ENCODE data around the gene SLC34A2. TPM values are rescaled to one million over a fixed set of nuclear protein-coding genes. Genes with fewer than 3 reads are reported as not detected.
"Not testable (repeated sequence)": the region's sequence is repeated elsewhere in the genome, so short reads cannot be mapped to it uniquely, and the experiment has no call there.

SLC34A2 gene, protein sequence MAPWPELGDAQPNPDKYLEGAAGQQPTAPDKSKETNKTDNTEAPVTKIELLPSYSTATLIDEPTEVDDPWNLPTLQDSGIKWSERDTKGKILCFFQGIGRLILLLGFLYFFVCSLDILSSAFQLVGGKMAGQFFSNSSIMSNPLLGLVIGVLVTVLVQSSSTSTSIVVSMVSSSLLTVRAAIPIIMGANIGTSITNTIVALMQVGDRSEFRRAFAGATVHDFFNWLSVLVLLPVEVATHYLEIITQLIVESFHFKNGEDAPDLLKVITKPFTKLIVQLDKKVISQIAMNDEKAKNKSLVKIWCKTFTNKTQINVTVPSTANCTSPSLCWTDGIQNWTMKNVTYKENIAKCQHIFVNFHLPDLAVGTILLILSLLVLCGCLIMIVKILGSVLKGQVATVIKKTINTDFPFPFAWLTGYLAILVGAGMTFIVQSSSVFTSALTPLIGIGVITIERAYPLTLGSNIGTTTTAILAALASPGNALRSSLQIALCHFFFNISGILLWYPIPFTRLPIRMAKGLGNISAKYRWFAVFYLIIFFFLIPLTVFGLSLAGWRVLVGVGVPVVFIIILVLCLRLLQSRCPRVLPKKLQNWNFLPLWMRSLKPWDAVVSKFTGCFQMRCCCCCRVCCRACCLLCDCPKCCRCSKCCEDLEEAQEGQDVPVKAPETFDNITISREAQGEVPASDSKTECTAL
- polyA plus RNA-seq (2012; ENCODE audit: insufficient read depth, insufficient read length), result 1.3 TPM

DNA sequence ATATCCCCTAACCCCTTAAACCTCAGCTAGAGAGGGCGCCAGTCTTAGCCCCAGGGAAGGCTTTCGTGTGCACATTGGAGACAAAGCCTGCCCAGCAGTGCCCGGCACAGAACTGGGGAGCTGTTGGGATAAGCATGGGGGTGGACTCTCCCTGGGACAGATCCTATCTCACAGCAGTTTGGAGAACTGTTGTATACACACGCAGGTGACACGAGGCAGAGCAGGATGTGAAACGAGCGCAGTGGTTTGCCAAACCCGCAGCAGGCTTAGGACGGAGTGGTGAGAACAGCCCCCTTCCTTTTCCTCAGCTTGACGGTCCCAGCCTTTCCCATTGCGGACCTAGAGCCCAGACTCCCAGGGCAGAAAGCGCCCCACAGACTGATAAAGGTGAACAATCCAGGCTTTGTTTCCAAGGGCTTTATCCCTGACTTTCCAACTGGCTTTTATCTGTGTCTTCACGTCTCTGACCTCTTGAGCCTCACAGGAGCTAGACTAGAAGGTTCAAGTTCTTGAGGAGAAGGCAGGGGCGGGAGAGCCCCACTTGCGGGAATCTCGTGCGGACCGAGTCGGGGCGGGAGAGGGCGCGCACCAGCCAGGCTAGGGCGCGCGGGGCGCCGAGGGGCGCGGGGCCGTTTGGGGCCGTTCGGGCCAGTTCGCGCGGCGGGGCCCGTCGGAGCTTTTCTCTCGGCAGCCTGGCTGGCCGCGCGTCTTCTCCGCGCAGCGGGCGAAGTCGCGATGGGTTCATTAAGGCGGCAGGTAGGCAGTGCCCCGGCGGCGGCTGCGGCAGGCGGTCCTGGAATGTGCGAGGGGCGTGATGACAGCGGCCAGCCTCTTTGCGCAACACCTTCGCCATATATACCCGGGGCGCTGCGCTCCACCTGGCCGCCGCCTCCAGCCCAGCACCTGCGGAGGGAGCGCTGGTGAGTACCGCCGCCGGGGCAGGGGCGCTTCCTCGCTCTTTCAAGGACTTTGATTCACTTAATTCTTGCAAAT, at the start of gene SLC34A2:
TSS of gene SLC34A2 (plus strand) at position 881 of the 993 bp plus-strand sequence. CDS start 6,650 bp downstream, outside the sequence.
- DNase-seq (ENCODE audit: low read depth, low spot score), result peak; percentile 27

DNA sequence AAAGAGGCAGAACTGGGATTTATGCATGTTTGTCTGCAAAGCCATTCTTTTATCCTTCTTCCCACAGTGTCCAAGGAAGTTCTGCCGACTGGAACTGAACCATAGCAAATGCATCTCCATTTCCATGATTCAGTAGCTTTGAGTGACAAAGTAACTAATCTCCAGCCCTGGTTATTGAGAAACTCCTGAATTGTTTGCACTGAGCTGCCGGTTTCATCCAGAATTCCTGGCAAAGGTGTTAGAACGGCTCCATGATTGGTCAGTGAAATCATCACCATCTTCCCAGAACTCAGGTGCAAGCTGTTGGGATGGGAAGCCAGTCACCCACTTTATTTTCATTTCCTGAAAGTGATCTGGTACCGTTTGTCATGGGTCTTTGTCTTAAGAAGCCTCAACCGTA, 47.0 kb upstream of the SLC34A2 start:
- DNase-seq (ENCODE audit: low read depth, low spot score), result no peak
- no peak overlapping the region for H3K4me3 ChIP-seq (ENCODE audit: low read length)

More for the DNA sequence above, at the start of gene SLC34A2:
- no peak within 1 kb of the TSS for H3K4me3 ChIP-seq (ENCODE audit: low read length)

DNA sequence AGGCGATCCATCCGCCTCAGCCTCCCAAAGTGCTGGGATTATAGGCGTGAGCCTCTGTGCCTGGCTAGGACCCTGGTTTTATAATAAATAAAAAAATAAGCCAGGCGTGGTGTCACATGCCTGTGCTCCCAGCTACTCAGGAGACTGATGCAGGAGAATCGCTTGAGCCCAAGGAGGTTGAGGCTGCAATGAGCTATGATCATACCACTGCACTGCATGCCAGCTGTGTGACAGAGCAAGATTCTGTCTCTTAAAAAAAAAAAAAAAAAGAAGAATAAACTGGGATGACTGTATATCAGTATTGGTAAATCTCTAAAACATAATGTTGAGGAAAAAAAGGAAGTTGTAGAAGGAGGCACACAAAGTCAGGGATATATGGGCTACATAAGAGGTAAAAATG, 45.7 kb upstream of the SLC34A2 start:
- DNase-seq (ENCODE audit: low read depth, low spot score), result no peak
- H3K4me3 ChIP-seq (ENCODE audit: low read length), result no peak overlapping the region

DNA sequence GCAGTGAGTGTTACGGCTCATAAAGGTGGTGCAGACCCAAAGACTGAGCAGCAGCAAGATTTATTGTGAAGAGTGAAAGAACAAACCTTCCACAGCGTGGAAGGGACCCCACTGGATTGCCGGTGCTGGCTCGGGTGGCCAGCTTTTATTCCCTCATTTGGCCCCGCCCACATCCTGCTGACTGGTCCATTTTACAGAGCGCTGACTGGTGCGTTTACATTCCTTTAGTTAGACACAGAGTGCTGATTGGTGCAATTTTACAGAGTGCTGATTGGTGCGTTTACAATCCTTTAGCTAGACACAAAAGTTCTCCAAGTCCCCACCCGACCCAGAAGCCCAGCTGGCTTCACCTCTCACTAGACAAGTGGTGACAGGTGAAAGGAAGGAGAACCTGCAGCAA, 42.0 kb upstream of the SLC34A2 start:
- DNase-seq (ENCODE audit: low read depth, low spot score); H3K4me3 ChIP-seq (ENCODE audit: low read length): not testable (repeated sequence)

DNA sequence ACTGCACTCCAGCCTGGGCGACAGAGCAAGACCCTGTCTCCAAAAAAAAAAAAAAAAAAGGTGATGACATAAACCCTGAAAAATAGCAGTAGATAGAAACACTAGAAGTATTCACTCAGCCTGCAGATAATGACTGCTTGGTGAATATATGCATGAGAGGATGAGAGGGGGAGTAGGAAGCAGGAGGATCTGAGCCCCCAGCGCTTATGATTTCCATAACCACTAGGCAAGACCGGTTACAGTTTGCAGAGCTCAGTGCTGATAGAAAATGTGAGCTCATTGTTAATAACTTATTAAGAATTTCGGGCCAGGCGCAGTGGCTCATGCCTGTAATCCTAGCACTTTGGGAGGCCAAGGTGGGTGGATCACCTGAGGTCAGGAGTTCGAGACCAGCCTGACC, 40.8 kb upstream of the SLC34A2 start:
- no peak overlapping the region for H3K4me3 ChIP-seq (ENCODE audit: low read length)

DNA sequence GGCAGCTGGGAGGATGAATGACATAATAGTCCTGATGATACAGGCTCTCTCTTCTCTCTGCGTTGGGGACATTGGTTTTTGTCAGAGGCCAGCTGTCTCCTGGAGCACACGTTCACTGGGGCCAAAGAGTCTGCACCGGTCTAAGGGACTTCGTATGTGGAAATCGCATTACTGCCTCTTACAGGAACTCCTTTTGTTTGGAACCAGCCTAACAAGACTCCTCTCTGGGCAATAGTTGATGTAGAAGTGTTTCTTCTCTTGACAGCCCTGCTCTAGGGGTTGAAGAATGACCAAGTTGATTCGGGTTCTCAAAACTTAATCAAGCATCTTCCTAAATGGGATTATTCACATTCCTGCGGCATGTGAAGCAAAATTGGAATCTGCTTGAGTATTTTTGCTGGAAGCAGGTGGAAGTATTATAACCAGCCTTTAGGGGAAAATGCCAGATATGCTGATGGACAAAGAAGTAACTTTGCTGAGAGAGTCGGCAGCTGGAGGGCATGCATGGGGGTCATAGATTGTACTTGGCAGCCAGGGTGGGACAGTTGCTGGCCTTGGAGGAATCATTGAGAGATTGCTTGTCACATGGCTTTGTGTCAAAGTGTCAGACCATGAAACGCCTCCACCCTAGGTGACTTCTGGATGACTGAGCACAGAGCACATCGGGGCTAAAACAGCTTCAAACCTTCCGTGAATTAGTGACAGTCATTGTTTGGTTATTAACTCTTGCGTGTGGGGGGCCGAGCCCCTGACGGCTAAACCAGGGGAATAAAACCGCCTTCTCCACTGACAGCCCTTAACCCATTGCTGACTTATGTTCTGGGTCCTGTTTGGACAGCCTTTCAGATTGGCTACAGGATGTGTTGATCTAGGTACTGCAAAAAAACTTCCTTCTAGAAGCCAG, 34.4 kb upstream of the SLC34A2 start:
- H3K4me3 ChIP-seq (ENCODE audit: low read length), result no peak overlapping the region
- no peak for DNase-seq (ENCODE audit: low read depth, low spot score)

More for the DNA sequence above, 40.8 kb upstream of the SLC34A2 start:
- no peak for DNase-seq (ENCODE audit: low read depth, low spot score)

DNA sequence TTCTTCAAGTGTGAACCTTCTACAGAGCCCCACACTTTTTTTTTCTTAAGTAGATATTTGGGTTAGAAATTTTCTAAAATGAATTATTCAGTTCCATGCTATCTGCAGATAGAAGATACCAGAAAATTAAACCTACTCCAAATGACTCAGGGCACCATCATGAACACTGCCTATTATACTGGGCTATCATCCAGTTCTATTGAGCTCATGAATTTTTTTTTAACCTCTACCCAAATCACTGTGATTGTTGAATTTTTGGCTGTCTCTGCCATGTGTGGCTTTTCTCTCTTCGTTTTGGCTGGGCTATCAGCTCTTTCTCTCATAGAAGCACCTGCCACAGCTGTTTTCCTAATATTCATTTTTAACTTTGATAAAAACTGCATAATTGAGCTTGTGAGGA, 31.0 kb upstream of the SLC34A2 start:
- DNase-seq (ENCODE audit: low read depth, low spot score), result no peak
- no peak overlapping the region for H3K4me3 ChIP-seq (ENCODE audit: low read length)

DNA sequence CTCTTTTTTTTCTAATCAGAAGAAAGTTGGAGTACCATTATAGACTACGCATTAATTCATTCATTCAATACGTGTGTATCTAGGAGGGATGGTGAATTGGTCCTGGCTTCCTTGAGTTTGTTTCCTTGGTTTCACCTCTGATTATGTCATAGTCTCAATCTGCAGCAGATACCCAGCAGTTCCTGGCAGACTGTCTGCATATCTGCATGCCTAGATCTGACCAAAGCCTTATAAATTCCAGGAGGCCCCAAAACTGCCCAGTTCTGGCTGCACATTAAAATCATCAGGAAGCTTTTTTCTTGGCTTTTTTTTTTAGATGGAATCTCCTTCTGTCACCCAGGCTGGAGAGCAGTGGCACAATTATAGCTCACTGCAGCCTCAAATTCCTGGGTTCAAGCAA, 27.2 kb upstream of the SLC34A2 start:
- no peak overlapping the region for H3K4me3 ChIP-seq (ENCODE audit: low read length)
- no peak for DNase-seq (ENCODE audit: low read depth, low spot score)

DNA sequence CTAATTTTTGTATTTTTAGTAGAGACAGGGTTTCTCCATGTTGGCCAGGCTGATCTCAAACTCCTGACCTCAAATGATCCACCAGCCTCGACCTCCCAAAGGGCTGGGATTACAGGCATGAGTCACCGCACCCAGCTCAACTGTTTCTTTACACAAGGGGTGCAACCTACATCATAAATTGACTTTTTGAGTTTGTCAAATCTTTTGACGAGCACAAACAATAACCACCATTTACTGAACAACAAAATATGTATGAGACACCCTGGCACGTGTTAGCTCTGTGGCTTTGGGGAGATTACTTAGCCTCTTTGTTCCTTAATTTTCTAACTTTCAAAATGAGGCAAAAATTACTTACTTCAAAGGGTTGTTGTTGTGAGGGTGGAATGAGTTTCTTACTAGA, 23.5 kb upstream of the SLC34A2 start:
- no peak overlapping the region for H3K4me3 ChIP-seq (ENCODE audit: low read length)
- no peak for DNase-seq (ENCODE audit: low read depth, low spot score)

DNA sequence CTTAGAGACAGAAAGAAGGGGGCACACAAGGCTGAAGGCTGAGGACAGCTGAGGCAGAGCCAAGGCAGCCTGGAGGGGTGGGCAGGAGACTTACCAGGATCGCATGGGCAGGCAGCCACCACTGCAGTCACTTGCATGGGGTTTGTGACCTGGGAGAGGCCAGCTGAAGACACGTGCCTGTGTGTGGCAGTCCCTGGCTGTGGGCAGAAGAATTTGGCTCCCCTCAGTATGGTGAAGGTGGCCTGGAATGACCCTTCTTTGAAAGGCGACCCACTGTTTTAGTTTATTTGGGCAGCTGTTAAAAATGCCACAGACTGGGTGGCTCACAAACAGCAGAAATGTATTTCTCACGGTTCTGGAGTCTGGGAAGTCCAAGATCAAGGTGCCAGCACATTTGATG, 22.1 kb upstream of the SLC34A2 start:
- no peak for DNase-seq (ENCODE audit: low read depth, low spot score)
- H3K4me3 ChIP-seq (ENCODE audit: low read length), result no peak overlapping the region

DNA sequence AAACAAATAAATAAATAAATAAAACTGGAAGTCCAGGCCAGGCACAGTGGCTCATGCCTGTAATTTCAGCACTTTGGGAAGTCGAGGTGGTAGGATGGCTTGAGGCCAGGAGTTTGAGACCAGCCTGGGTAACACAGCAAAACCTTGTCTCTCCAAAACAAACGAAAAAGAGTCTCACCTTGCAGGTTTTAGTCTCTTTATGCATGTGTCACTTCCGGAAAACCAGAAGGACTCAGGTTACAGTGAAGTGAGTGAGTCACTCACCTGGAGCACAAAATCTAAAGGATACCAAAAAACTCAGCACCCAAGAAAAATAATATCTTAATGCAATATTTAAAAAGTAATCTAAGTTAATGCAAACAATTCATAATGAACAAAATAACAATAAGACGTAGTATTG, 20.1 kb upstream of the SLC34A2 start:
- H3K4me3 ChIP-seq (ENCODE audit: low read length), result no peak overlapping the region
- no peak for DNase-seq (ENCODE audit: low read depth, low spot score)

DNA sequence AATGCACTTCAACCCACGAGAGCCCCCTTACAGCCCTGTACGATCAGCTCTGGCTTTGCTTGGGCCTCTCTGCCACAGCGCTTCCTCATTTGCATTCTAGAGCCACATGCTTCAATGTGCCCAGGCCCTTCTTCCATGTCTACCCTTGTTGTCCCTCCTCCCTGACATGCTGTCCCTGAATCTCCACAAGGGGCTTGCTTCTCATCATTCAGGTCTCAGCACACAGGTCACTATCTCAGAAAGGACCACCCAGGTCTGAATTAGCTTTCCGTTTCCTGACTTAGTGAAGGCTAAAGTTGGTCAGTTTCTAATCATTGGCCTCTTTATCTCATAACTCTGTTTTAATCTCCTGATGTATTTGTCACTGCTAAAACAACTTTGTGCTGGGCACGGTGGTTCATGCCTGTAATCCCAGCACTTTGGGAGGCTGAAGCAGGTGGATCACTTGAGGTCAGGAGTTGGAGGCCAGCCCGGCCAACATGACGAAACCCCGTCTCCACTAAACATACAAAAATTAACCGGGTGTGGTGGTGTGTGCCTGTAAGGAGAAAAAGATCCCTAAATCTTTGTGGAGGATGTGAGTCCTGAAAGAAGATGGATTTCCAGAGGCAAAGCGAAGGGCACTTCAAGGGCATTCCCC, 17.9 kb upstream of the SLC34A2 start:
- H3K4me3 ChIP-seq (ENCODE audit: low read length), result no peak overlapping the region
- no peak for DNase-seq (ENCODE audit: low read depth, low spot score)

DNA sequence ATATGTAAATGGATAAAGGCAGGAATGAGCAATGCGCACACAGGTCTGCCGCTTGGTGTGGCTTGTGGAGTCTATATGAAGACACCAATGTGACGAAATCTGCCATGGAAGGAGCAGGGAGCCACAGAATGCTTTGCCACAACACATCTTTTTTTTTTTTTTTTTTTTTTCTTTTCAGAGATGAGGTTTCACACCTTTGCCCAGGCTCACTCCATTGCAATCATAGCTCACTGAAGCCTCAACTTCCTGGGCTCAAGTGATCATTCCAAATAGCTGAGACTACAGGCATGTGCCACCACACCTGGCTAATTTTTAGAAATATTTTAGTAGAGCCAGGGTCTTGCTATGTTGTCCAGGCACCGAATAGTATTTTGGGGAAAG, 17.4 kb upstream of the SLC34A2 start:
- no peak for DNase-seq (ENCODE audit: low read depth, low spot score)
- no peak overlapping the region for H3K4me3 ChIP-seq (ENCODE audit: low read length)

DNA sequence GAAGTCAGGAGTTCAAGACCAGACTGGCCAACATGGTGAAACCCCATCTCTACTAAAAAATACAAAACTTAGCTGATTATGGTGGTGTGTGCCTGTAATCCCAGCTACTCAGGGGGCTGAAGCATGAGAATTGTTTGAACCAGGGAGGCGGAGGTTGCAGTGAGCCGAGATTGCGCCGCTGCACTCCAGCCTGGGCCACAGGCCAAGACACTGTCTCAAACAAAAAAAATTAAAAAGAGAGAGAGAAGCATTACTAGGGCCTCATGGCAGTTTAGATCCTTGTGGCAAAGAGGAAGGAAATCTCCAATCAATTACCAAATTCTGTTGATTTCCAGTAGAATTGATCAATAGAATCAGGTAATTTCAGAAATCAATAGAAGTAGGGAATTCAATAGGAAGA, 16.8 kb upstream of the SLC34A2 start:
- DNase-seq (ENCODE audit: low read depth, low spot score), result no peak
- H3K4me3 ChIP-seq (ENCODE audit: low read length), result no peak overlapping the region

DNA sequence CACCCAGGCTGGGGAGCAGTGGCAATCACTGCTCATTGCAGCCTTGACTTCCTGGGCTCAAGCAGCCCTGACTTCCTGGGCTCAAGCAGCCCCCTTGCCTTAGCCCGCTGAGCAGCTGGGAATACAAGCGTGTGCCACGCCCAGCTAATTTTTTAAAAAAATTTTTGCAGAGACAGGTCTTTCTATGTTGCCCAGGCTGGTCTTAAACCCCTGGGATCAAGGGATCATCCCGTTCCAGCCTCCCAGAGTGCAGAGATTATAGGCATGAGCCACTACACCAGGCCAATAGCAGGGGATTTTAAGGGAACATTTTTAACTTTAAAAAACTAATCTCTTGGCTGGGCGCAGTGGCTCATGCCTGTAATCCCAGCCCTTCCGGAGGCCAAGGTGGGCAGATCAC, 5.3 kb upstream of the SLC34A2 start:
- no peak for DNase-seq (ENCODE audit: low read depth, low spot score)
- H3K4me3 ChIP-seq (ENCODE audit: low read length), result no peak overlapping the region

DNA sequence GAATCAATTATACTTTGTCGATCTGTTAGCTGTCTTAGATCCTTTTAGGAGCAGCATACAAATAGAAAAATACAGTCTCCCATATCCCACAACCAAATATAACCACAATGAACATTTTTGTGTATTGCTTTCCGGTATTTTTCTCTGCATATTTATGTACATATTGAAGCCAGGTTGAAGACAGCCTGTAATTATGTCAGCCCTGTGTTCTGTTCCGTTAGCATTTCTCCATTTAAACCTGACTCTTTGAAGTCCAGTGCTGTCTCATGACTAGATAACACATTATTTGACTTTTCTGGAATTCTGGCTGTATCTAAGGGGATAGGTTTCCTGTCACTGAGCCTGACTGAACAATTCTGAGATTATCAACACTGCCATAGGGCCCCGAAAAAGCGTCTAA, 4.0 kb upstream of the SLC34A2 start:
- no peak for DNase-seq (ENCODE audit: low read depth, low spot score)
- no peak overlapping the region for H3K4me3 ChIP-seq (ENCODE audit: low read length)

DNA sequence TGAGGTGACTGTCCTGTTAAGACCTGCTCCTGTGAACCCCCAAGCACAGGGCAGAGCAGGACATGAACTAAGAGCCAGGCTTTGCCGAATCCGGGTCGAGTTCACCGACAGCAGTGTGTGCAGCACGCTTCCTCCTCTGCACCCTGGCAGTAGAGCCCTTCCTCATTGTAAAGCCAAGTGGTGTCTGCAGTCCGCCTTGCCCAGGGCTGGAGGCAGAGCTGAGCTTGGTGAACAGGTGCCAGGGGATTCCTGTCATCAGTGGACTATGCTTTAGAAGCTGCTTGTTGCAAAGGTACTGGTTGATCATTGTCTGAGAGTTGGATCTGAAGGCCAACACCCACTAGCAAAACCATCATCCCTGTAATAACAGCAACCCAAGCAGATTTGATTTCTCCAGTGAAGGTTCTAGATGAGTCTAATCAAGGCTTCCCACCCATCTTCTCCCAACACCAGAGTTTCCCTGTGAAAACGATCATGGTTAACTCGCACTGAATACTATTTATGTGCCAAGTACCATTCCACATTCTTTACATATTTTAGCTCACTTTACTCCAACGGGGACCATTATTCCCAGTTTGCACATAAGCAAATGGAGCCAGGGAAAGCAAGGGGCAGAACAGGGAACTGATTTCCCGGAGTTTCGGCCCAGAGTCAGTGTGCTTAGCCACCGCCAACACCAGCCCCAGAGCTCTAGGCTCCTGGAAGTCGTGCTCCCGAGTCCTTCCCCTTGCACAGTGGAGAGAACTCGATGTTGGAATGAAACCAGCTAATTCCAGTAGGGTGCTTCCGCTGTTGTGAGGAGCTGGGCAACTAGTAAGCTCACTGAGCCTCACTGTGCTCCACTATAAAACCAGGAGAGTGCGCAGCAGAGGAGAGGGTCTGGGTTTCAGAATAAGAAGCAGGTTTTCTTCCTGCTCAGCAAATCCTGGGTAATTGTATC, 1.4 kb upstream of the SLC34A2 start:
- no peak for DNase-seq (ENCODE audit: low read depth, low spot score)
- no peak overlapping the region for H3K4me3 ChIP-seq (ENCODE audit: low read length)

All from Jurkat, Clone E6-1 (cell line).